Gastroesophageal sphincter (tissue), 4 donors: Measurements from ENCODE around the gene CCN5. TPM values are rescaled to one million over a fixed set of nuclear protein-coding genes. Genes with fewer than 3 reads are reported as not detected.

ENCODE experiments used
- ATAC-seq: fragments of 150-250 bp; one replicate; pipeline ENCODE4 v1.9.1; 2016; ENCODE audit warnings: mild to moderate bottlenecking, moderate library complexity
- H3K27ac ChIP-seq, 4 donors: fragments of 200-600 bp; sonication (generic) in 3 of 4; 1 replicate in 3 of 4; 2 replicates in 1 of 4; pipeline ENCODE4 v1.5.1; 2016 to 2019
- H3K27me3 ChIP-seq: fragments of 200-600 bp; sonication (generic); one replicate; pipeline ENCODE4 v1.5.1; 2019
- H3K36me3 ChIP-seq, 2 donors: fragments of 200-600 bp; sonication (generic); one replicate each; pipeline ENCODE4 v1.5.1; 2019; ENCODE audit warnings: control low read depth in 1 of 2
- H3K4me1 ChIP-seq, 3 donors: fragments of 200-600 bp; sonication (generic); 1 replicate in 2 of 3; 2 replicates in 1 of 3; pipeline ENCODE4 v1.5.1; 2016 to 2019; ENCODE audit warnings: control low read depth in 2 of 3
- H3K4me3 ChIP-seq, 2 donors: fragments of 200-600 bp; sonication (generic); one replicate each; pipeline ENCODE4 v1.5.1; 2019; ENCODE audit warnings: mild to moderate bottlenecking in 1 of 2, moderate library complexity in 1 of 2
- H3K9me3 ChIP-seq, 3 donors: fragments of 200-600 bp; sonication (generic); one replicate each; pipeline ENCODE4 v1.5.1; 2017 to 2019; ENCODE audit warnings: control low read depth in 2 of 3
- EP300 ChIP-seq: sonication (generic); formaldehyde crosslinking; IDR thresholded peaks from one replicate; pipeline ENCODE4 v1.6.1; 2017; ENCODE audit warnings: antibody characterized with exemption, mild to moderate bottlenecking
- POLR2A ChIP-seq, 2 donors: fragments of 450-650 bp; IDR thresholded peaks; one replicate each; pipeline ENCODE4 v1.6.1; 2017; ENCODE audit warnings: antibody characterized with exemption in 2 of 2, mild to moderate bottlenecking in 2 of 2, moderate library complexity in 1 of 2
- POLR2AphosphoS5 ChIP-seq: sonication (generic); formaldehyde crosslinking; IDR thresholded peaks from one replicate; pipeline ENCODE4 v1.6.1; 2017; ENCODE audit warnings: antibody characterized with exemption
- WGBS, 2 donors: methylation state at CpG; one replicate each; pipeline ENCODE4 v1.1.5; 2018; ENCODE audit warnings: low coverage in 1 of 2; 5-methylcytosine and 5-hydroxymethylcytosine counted together
- total RNA-seq, 4 donors: library from RNA; depleted of rRNA; stranded (reverse); fragments of >200 nt; gene quantifications; one replicate each; pipeline ENCODE4 v1.1.0, GENCODE V29; 2016
- TF ChIP-seq, protein P1 (sequence below), 4 experiments: fragments of 200-600 bp in 2 of 4; fragments of 450-650 bp in 2 of 4; sonication (generic) in 1 of 4; IDR thresholded peaks; one replicate each; pipeline ENCODE4 v1.5.1; 2017 to 2019; ENCODE audit warnings: antibody characterized with exemption in 4 of 4, mild to moderate bottlenecking in 2 of 4, moderate library complexity in 2 of 4

Gene CCN5
- total RNA-seq, 4 donors from 2014 or later, result 52.9 to 359 (median 146) TPM

DNA sequence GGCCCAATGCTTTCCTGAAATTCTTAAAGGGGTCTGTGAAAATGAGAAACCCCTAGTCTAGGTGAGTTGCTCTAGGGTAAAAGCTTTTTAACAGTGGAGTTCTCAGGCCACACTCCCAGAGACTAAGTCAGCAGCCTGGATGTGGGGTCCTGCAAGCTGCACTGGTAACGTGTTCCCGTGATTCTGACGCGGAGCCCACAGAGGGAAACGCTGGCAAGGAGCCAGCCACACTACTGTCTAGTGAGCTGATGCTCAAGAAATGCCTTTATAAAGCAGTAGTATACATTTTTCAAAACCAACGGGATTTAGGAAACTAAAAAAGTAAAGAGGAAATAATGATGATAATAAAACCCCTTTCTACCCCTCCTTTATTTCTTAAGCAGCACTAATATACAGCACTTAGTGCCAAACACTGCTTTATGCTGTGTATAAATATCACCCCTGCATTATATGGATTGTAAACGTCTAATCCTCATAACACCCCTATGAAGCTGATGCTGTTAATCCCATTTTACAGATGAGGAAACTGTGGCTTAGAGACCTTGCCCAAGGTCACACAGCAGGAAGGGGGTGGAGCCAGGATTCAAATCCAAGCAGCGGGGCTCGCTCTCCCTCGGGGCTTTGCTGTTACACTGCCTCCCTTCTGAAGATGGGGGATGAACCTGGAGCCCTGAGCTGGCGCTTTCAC is 55.5 kb downstream of the CCN5 start:
- no peak for ATAC-seq
- no peak for TF ChIP-seq EP300
- TF ChIP-seq, protein P1, sequence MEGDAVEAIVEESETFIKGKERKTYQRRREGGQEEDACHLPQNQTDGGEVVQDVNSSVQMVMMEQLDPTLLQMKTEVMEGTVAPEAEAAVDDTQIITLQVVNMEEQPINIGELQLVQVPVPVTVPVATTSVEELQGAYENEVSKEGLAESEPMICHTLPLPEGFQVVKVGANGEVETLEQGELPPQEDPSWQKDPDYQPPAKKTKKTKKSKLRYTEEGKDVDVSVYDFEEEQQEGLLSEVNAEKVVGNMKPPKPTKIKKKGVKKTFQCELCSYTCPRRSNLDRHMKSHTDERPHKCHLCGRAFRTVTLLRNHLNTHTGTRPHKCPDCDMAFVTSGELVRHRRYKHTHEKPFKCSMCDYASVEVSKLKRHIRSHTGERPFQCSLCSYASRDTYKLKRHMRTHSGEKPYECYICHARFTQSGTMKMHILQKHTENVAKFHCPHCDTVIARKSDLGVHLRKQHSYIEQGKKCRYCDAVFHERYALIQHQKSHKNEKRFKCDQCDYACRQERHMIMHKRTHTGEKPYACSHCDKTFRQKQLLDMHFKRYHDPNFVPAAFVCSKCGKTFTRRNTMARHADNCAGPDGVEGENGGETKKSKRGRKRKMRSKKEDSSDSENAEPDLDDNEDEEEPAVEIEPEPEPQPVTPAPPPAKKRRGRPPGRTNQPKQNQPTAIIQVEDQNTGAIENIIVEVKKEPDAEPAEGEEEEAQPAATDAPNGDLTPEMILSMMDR (IDR thresholded peaks at IDR 0.05), result no peak
- no peak for TF ChIP-seq POLR2A (IDR thresholded peaks at IDR 0.05)
- no peak for TF ChIP-seq POLR2AphosphoS5

DNA sequence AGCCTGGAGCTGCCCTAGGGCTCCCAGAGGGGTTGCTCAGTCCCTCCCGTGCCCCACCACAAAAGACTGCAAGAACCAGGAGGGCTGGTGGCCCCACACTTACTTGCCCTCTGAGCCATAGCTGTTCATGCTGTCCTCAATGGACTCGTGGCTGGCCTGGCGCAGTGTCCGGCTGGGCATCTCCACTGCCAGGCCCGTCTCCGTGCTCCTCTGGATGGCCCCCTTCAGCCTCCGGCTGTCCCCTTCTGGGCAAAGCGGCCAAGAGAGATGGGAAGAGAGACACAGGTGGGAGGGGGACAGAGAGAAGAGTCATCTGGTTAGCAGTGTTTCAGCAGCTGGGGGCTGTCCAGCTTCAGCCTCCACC is 56.0 kb downstream of the CCN5 start:
- peaks cover 76% of the 10 kb centered on the region for H3K27me3 ChIP-seq
- no peaks in the 10 kb centered on the region for H3K4me1 ChIP-seq
- no peak overlapping the region for H3K27ac ChIP-seq
- TF ChIP-seq, protein P1 (IDR thresholded peaks at IDR 0.05), result no peak
- no peak for TF ChIP-seq EP300
- no peak for TF ChIP-seq POLR2AphosphoS5
- TF ChIP-seq POLR2A (IDR thresholded peaks at IDR 0.05), result no peak
- 100% methylated on average over 1 of the region's 8 CpGs; no CpG with 5 or more reads in 1 of the 2 donors for WGBS, 2 donors
- no peaks in the 10 kb centered on the region for H3K9me3 ChIP-seq
- H3K36me3 ChIP-seq, result no peaks in the 10 kb centered on the region
- H3K4me3 ChIP-seq, result no peak overlapping the region
- ATAC-seq, result no peak

More for the DNA sequence above, 55.5 kb downstream of the CCN5 start:
- Histone ChIP-seq H3K27me3 (peaks cover 81% of the 10 kb centered on the region), H3K4me1 (no peaks in the 10 kb centered on the region), H3K4me3 (no peak overlapping the region), H3K9me3 (no peaks in the 10 kb centered on the region), H3K36me3 (no peaks in the 10 kb centered on the region), H3K27ac (no peak overlapping the region)
- 29 to 30% methylated on average over 10 to 11 of the region's 11 CpGs for WGBS, 2 donors

DNA sequence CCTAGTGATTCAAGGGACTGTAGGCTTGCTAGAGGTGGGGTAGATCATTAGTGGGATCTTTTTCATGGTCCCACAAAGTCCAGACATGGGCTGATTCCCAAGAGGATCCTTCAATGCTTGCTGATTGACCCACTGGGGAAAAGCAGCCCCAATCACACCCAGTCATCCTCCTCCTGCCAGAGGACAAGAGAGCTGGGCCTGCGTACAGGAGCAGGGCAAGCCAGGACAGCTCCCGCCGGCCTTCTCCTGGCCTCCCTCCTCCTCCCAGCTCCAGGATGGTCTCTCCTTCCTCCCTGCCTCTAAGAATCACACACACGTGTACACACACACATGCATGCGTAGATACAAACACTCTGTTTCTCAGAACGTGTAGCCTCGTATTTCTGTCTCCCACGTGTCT is 57.5 kb downstream of the CCN5 start:
- 52 to 57% methylated on average over 5 to 8 of the region's 8 CpGs for WGBS, 2 donors
- no peak overlapping the region for H3K27ac ChIP-seq
- H3K27me3 ChIP-seq, result peaks cover 68% of the 10 kb centered on the region
- H3K9me3 ChIP-seq, result no peaks in the 10 kb centered on the region
- TF ChIP-seq, protein P1 (IDR thresholded peaks at IDR 0.05), result no peak
- no peak for TF ChIP-seq POLR2A (IDR thresholded peaks at IDR 0.05)
- TF ChIP-seq EP300, result no peak
- TF ChIP-seq POLR2AphosphoS5, result no peak
- no peak for ATAC-seq
- no peaks in the 10 kb centered on the region for H3K4me1 ChIP-seq
- no peaks in the 10 kb centered on the region for H3K36me3 ChIP-seq
- H3K4me3 ChIP-seq, result no peak overlapping the region

DNA sequence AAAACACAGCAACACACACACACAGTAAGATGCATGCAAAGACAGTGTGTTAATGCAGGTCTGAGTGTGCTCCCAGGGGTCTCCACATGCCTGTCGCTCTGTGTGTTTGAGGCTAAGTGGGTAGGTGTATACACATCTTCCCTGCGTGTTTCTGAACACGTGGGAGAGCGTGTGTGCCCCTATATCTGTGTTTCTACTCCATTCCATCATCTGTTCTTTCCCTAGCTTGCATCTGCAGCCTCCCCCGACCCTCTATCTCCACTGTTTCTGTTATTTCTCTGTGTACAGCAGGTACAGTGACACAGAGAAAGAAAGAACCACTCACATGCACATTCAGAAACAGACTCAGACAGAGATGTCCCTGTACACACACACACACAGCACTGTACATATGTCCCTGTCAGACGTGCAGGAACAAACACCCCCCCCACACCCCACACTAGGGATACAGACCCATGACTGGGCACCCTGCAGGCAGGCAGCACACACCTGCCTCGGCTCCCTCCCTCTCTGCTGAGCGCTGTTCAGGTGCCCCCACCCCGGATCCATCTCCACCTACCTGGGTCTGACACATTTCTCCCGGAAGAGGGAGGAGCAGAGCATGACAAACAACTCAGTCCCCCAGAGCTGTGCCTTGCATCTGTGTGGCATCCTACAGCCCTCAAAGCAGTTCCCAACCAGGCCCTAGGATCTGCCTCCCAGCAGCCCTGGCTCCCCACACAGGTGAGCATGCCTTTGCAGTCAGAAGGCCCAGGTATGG is 58.1 kb downstream of the CCN5 start:
- H3K9me3 ChIP-seq, result no peaks in the 10 kb centered on the region
- TF ChIP-seq, protein P1 (IDR thresholded peaks at IDR 0.05), result no peak
- TF ChIP-seq POLR2AphosphoS5, result no peak
- no peak for TF ChIP-seq EP300
- TF ChIP-seq POLR2A (IDR thresholded peaks at IDR 0.05), result no peak
- H3K36me3 ChIP-seq, result no peaks in the 10 kb centered on the region
- H3K4me1 ChIP-seq, result no peaks in the 10 kb centered on the region
- WGBS, 2 donors, result 45 to 63% methylated on average over 4 of the region's 10 CpGs
- no peak for ATAC-seq
- H3K27me3 ChIP-seq, result peaks cover 62% of the 10 kb centered on the region
- no peak overlapping the region for H3K4me3 ChIP-seq
- no peak overlapping the region for H3K27ac ChIP-seq
